Stimulated activated effector memory CD8-positive, alpha-beta T cell treated with anti-CD3 and anti-CD28 coated beads, Interleukin-12 subunit alpha, Interleukin-12 subunit beta, amount 100 ng/mL, for 72 hours (primary cell): ENCODE data around the gene CFAP52.
"Not testable (repeated sequence)": the region's sequence is repeated elsewhere in the genome, so short reads cannot be mapped to it uniquely, and the experiment has no call there.

Source experiments
- ATAC-seq: fragments of 150-1000 bp; cut with Tn5 transposase; 2 replicates; pipeline ENCODE4 v1.10.0; 2021
- DNase-seq, 2 donors: peaks; one replicate each; pipeline ENCODE4 v3.0.0; 2021 to 2022; ENCODE audit warnings: low spot score in 2 of 2
- H3K27ac Mint-ChIP-seq: one replicate; pipeline ENCODE4 v1.8.0; 2022; ENCODE audit warnings: mild to moderate bottlenecking, mixed read lengths
- H3K36me3 Mint-ChIP-seq: one replicate; pipeline ENCODE4 v1.8.0; 2022; ENCODE audit warnings: mild to moderate bottlenecking, mixed read lengths
- H3K4me1 Mint-ChIP-seq: one replicate; pipeline ENCODE4 v1.8.0; 2022; ENCODE audit warnings: mixed read lengths
- H3K4me3 Mint-ChIP-seq: one replicate; pipeline ENCODE4 v1.8.0; 2022; ENCODE audit warnings: mild to moderate bottlenecking, mixed read lengths
- H3K9me3 Mint-ChIP-seq: one replicate; pipeline ENCODE4 v1.8.0; 2022; ENCODE audit warnings: mixed read lengths

The CFAP52 gene

DNA sequence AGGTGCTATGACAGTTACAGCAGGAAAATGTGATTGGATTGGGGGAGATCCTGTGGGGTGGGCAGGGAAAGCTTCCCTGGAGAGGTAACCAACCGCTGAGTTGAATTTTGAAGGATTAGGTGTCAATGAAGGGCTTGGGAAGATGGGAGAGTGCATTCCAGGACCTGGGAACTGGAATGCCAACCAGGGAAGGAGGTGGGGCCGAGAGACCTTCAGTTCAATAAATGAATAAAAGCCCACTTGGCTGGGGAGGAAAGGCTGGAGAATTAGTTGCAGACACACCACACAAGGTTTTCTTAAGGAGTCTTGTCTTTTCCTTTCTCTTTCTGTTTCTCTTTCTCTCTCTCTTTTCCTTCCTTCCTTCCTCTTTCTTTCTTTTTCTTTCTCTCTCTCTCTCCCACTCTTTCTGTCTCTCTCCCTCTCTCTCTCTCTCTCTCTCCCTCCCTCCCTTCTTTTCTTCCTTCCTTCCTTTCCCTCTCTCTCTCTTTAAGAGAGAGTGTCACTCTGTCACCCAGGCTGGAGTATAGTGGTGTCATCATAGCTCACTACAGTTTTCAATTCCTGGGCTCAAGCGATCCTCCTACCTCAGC lies 72.2 kb downstream of the CFAP52 start:
- Mint-ChIP-seq H3K27ac (no peak overlapping the region), H3K4me3 (no peak overlapping the region), H3K36me3 (no peaks in the 10 kb centered on the region), H3K4me1 (peaks cover 7% of the 10 kb centered on the region), H3K9me3 (no peaks in the 10 kb centered on the region)
- no peak for ATAC-seq
- DNase-seq, result no peak

DNA sequence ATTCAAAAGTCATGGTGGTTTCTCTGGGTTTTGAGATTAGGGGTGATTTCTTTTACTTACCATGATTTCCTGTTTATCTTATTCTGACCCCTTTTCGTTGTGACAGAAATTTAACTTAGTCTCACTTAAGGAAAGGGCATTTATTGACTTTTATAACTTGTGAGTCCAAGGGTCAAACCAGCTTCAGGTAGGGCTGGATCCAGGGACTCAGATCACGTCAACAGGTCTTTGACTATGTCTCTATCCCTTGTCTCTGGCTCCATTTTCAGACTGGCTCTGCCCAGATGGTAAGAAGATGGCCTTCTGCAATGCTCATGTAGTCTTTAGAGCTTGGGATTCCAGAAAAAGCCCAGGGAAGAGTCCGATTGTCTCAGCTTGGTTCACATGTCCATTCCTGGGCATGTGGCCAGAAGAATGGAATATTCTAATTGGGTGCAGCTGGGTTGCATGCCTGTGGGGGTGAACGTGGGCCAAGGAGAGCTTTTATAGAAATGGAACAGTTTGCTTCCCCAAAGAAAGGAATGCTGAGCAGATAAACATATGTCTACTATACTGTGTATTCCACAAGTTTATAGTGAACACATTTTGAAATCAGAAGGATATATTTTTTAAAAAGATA lies 82.3 kb downstream of the CFAP52 start:
- H3K4me3 Mint-ChIP-seq, result no peak overlapping the region
- no peaks in the 10 kb centered on the region for H3K9me3 Mint-ChIP-seq
- DNase-seq, result no peak
- no peak overlapping the region for H3K27ac Mint-ChIP-seq
- no peak for ATAC-seq
- H3K36me3 Mint-ChIP-seq, result no peaks in the 10 kb centered on the region
- H3K4me1 Mint-ChIP-seq, result no peaks in the 10 kb centered on the region

DNA sequence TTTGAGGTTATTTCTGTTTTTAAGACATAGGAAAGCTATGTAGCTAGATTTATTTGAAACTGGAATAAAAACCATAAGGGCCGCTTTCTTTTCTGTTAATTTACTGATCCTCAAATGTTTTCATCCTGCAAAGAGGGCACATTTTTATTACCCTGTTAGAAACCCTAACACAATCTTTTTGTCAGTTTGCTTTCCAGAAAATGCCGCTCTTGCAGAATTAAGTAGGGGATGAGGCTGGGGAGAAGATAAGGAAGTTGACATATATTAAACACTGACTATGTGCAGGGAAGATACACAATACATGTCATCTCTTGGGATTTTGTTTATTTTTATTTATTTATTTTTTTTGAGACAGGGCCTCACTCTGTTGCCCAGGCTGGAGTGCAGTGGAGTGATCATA lies 84.6 kb downstream of the CFAP52 start:
- peaks cover 10% of the 10 kb centered on the region for H3K4me1 Mint-ChIP-seq
- DNase-seq (no peak), ATAC-seq (no peak)
- H3K9me3 Mint-ChIP-seq, result peaks cover 2% of the 10 kb centered on the region
- no peaks in the 10 kb centered on the region for H3K36me3 Mint-ChIP-seq
- H3K27ac Mint-ChIP-seq, result no peak overlapping the region
- no peak overlapping the region for H3K4me3 Mint-ChIP-seq

DNA sequence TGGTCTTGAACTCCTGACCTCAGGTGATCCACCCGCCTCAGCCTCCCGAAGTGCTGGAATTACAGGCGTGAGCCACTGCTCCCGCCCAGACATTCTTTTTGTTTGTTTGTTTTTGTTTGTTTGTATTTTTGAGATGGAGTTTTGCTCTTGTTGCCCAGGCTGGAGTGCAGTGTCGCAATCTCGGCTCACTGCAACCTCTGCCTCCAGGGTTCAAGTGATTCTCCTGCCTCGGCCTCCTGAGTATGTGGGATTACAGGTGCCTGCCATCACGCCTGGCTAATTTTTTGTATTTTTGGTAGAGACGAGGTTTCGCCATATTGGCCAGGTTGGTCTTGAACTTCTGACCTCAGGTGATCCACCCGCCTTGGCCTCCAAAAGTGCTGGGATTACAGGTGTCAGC lies 87.1 kb downstream of the CFAP52 start:
- H3K9me3 Mint-ChIP-seq, H3K36me3 Mint-ChIP-seq, ATAC-seq, DNase-seq, H3K27ac Mint-ChIP-seq, H3K4me3 Mint-ChIP-seq: not testable (repeated sequence)
- peaks cover 30% of the 10 kb centered on the region for H3K4me1 Mint-ChIP-seq

DNA sequence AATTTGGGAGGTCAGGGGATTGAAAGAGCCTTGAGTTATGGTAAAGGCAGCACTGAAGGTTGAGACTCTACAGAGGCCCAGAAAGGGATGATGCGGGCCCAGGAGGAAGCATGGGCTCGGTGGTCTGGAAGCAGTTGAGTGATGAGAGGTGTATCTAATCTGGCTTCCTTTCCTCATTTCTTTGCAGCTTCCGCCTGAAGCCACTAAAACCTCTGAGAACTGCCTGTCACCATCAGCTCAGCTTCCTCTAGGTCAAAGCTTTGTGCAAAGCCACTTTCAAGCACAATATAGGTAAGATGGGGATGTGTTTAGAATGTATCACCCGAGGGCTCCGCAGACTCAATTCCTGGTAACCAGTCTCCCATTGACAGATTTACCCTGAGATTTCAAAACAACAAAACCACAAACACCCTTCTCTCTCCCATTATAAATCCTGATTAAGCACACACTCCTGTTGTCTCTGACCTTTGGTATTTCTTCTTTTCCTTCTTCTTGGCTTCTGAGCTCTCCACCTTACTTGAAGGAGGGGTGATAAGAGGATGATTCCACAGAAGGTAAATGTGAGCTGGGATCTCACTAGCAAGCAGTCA lies 90.1 kb downstream of the CFAP52 start:
- peaks cover 2% of the 10 kb centered on the region for H3K9me3 Mint-ChIP-seq
- H3K27ac Mint-ChIP-seq, result no peak overlapping the region
- no peak overlapping the region for H3K4me3 Mint-ChIP-seq
- DNase-seq (no peak), ATAC-seq (peak; percentile 82)
- H3K36me3 Mint-ChIP-seq, result no peaks in the 10 kb centered on the region
- peaks cover 30% of the 10 kb centered on the region for H3K4me1 Mint-ChIP-seq

DNA sequence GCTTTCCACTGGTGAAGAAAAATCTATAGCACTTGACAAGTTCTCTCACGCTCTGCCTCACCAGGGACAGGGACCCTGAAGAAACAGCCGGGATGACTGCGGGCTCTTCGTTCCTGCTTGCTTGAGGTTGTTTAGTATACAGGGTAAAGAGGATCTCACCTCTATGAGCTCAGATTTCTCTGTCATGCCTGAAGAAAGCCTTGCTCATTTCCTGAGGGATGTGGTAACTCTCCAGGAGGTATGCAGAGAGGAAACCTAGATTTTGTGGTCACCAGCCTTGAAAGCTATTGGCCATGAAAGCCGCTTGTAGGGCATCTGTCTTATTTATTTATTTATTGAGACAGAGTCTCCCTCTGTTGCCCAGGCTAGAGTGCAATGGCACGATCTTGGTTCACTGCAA lies 92.1 kb downstream of the CFAP52 start:
- H3K4me1 Mint-ChIP-seq, result peaks cover 30% of the 10 kb centered on the region
- no peaks in the 10 kb centered on the region for H3K36me3 Mint-ChIP-seq
- H3K4me3 Mint-ChIP-seq, result no peak overlapping the region
- H3K9me3 Mint-ChIP-seq, result peaks cover 2% of the 10 kb centered on the region
- no peak for DNase-seq
- H3K27ac Mint-ChIP-seq, result no peak overlapping the region
- ATAC-seq, result no peak

DNA sequence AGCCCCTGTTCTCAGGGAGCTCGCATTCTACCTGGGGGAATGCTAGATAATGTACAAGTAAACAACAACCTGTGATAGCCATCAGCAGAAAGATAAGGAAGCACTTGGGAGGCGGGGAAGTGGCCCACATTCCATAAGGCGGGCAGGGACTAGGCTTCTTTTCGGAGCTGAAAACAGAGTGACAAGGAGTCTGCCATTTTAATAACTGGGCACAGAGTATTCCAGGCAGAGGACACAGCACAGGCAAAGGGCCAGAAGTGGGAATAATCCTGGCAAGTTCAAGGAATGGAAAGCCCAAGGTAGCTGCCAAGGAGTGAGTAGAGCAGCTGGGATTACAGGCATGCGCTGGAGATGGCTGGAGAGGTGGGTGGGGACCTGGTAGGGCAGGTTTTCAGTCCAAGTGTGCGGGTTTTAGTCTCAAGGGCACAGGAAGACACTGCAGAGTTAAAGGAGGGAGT lies 93.1 kb downstream of the CFAP52 start:
- Mint-ChIP-seq H3K4me3 (no peak overlapping the region), H3K27ac (no peak overlapping the region), H3K36me3 (no peaks in the 10 kb centered on the region), H3K9me3 (peaks cover 2% of the 10 kb centered on the region), H3K4me1 (peaks cover 30% of the 10 kb centered on the region)
- ATAC-seq, result no peak
- DNase-seq, result no peak

DNA sequence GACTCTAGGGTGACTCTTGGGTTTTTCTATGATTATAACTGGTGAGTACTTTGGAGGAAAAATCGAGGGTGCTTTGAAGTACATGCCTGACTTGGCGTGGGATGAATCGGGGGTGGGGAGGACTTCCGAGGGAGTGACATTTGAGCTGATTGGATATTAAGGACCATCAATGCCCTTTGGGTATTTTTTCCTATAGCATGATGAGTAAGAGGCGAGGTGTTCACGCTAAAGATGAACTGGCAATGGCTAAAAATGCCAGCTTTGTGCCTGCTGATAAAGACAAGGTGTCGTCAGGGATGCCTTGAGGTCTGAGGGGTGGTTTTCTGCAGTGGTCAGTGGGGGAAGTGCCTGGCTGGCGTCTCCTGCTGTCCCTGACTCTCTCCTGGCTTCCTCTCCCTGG lies 94.2 kb downstream of the CFAP52 start:
- ATAC-seq (no peak), DNase-seq (no peak)
- Mint-ChIP-seq H3K4me1 (peaks cover 24% of the 10 kb centered on the region), H3K36me3 (no peaks in the 10 kb centered on the region), H3K27ac (no peak overlapping the region), H3K9me3 (peaks cover under 1% of the 10 kb centered on the region), H3K4me3 (no peak overlapping the region)

DNA sequence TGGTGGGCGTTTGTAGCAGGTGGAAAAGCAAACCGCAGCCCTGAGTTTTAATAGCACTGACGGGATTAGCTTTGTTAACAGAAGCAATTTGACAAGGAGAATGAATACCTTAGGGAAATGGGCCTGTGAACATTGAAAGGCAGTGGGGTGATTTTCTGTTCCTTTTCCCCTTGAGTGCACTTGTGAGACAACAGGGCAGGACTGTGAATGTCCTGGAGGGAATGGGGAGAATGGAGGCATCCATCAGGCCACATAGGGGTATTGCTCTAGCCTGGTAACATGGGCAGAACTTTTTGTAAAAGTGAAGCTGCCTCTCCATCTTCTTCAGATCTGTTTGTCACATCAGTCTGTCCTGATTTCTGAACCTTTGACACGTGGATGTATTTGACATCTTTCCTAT lies 95.1 kb downstream of the CFAP52 start:
- peaks cover 18% of the 10 kb centered on the region for H3K4me1 Mint-ChIP-seq
- no peak overlapping the region for H3K27ac Mint-ChIP-seq
- no peak for DNase-seq
- no peak overlapping the region for H3K4me3 Mint-ChIP-seq
- H3K9me3 Mint-ChIP-seq, result no peaks in the 10 kb centered on the region
- ATAC-seq, result no peak
- no peaks in the 10 kb centered on the region for H3K36me3 Mint-ChIP-seq

DNA sequence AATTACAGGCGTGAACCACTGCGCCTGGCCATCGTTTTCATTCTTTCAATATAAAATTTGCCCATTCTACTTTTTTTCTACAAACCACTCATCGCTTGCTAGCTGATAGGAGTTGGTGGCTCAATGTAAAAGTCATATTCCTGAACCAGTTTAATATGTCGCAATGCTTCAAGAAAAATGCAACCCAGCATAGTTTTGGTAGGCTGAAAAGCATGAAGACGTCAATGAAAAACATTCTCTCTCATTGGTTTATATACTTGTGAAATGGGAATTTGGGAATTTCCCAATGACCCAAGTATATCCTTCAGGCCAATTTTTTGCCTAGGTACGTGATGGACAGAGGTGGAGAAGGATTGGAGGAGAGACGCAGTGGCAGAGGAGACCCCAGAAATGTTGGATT lies 95.8 kb downstream of the CFAP52 start:
- ATAC-seq (no peak), DNase-seq (no peak)
- H3K36me3 Mint-ChIP-seq, result no peaks in the 10 kb centered on the region
- H3K4me1 Mint-ChIP-seq, result peaks cover 18% of the 10 kb centered on the region
- H3K9me3 Mint-ChIP-seq, result no peaks in the 10 kb centered on the region
- H3K27ac Mint-ChIP-seq, result no peak overlapping the region
- no peak overlapping the region for H3K4me3 Mint-ChIP-seq

DNA sequence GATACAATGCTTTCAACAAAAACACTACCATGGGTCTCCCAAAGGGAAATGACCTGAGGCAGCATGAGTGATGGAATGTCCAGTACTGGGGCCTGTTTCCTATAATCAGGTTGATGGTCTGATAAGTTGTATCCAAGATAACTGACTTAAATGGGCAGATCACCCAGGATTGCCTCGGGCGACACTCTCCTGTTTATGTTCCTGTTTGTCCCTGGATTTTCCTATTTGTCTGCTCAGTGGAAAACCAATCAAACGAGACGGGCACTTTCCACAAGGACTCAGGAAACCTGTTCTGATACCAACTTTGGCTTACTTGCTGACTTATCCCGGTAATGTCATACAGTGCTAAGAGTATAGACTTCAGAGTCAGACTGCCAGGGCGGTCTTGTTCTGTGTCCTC lies 96.2 kb downstream of the CFAP52 start:
- Mint-ChIP-seq H3K27ac (no peak overlapping the region), H3K9me3 (no peaks in the 10 kb centered on the region), H3K4me1 (peaks cover 15% of the 10 kb centered on the region), H3K4me3 (no peak overlapping the region), H3K36me3 (no peaks in the 10 kb centered on the region)
- ATAC-seq (no peak), DNase-seq (no peak)

DNA sequence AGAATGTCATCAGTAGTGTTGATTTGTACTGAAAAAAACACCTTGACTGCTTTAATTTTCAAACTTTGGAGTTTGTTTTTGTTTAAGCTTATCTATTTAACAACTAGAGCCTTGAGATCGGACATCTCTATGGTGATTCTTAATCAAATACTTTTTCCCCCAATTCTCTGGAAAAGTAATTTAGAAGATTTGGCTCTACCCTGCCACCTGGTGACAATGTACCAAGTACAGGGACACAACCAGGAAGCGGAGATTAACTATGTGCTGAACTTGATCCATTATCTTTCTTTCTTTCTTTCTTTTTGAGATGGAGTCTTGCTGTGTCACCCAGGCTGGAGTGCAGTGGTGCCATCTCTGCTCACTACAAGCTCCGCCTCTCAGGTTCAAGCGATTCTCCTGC lies 99.6 kb downstream of the CFAP52 start:
- Mint-ChIP-seq H3K4me3 (no peak overlapping the region), H3K27ac (no peak overlapping the region), H3K9me3 (no peaks in the 10 kb centered on the region), H3K4me1 (peaks cover 12% of the 10 kb centered on the region), H3K36me3 (no peaks in the 10 kb centered on the region)
- DNase-seq, result no peak
- ATAC-seq, result no peak

DNA sequence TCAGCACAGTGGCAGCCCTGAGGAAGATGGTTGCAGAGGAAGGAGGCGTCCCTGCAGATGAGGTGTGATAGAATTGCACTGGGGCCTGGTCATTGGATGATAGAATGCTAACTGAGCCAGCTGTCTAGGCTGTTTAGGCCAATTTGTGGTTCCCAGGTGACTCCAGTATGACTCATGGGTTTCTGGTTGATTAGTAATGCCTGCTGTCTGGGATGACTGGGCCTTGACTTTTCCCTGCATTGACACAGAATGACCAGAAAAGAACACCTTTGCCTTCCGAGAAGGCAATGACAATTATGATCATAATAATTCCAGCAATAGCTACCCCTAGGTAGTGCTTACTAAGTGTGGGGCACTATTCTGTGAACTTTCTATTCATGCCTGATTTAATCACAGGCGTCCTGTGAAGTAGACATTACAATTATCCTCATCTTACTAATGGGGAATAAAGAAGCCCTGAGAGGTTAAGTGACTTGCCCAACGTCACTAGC lies 100.4 kb downstream of the CFAP52 start:
- peak; percentile 93 for ATAC-seq

DNA sequence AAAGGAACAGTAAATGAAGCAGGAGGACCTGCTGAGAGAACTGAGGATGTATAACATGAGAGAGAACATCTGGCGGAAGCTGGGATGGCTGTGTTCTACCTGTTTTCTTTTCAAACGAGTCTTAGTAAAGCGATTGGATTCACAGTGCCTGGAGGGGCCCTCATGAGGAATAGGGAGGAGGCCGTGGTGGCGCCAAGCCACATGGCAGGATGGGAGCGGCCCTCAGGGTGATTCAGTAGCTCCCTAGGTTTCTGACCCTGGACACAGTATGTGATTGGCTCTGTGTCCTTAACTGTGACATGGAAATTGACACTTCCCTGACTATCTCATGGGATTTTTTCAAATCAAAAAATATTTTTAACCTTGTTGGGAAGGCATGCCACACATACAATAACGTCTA lies 101.0 kb downstream of the CFAP52 start:
- H3K4me3 Mint-ChIP-seq, result no peak overlapping the region
- no peak for DNase-seq
- H3K36me3 Mint-ChIP-seq, result no peaks in the 10 kb centered on the region
- ATAC-seq, result no peak
- peaks cover 12% of the 10 kb centered on the region for H3K4me1 Mint-ChIP-seq
- H3K9me3 Mint-ChIP-seq, result no peaks in the 10 kb centered on the region
- H3K27ac Mint-ChIP-seq, result no peak overlapping the region

More for the DNA sequence above, 100.4 kb downstream of the CFAP52 start:
- Mint-ChIP-seq H3K27ac (no peak overlapping the region), H3K4me1 (peaks cover 12% of the 10 kb centered on the region), H3K4me3 (no peak overlapping the region), H3K36me3 (no peaks in the 10 kb centered on the region), H3K9me3 (no peaks in the 10 kb centered on the region)
- peak in 1 of 2 donors; percentile 60 for DNase-seq

DNA sequence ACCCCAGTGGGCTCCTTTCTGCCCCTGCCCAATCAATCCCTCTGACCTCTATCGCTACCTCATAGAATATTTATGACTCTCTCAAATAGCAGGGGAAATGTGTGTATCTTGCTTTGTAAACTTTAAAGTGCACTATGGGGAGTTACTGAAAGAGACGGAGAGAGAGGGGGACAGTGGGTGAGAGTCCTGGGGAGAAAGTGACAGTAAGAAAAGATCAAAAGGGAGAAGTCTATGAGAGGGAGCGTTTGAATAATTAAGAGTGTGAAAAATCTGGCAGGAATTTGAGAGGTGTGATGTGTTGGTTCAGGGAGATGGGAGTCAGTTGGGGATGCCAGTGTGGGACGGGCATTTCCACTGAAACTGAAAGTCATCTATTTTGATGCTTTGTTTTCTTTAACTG lies 101.5 kb downstream of the CFAP52 start:
- DNase-seq (no peak), ATAC-seq (no peak)
- Mint-ChIP-seq H3K27ac (no peak overlapping the region), H3K4me1 (peaks cover 12% of the 10 kb centered on the region), H3K9me3 (no peaks in the 10 kb centered on the region), H3K36me3 (no peaks in the 10 kb centered on the region), H3K4me3 (no peak overlapping the region)

DNA sequence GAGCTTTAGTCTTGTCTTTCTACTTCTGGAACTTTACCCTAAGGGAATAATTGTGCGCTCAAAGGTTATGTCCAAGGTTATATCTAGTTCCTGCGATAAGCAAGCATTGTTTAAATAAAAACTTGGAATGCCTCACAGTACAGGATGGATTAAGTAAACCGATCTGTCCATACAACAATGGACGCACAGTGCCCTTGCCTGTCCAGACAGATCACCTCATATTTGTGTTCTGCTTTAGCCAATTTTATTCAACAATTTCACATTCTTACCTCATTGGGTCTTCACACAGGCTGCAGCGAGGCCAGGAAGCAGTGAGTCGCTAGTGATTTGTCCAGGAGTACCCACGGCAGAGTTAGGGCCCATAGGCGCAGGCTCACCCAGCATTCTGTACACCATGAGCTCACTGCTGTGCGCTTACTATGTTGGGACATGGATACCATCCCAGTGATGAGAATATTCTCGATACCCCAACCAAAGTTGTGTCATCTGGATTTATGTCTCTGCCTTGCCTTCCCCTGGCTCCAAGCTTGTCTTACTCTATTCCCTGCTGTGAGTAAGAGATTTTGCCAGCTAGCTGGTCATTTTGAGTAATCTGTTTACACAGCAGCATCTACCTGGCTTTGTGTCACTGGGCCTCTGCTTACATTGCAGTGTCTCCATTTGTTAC lies 108.6 kb downstream of the CFAP52 start:
- H3K9me3 Mint-ChIP-seq, result peaks cover 3% of the 10 kb centered on the region
- DNase-seq (no peak), ATAC-seq (no peak)
- no peaks in the 10 kb centered on the region for H3K4me1 Mint-ChIP-seq
- no peak overlapping the region for H3K4me3 Mint-ChIP-seq
- H3K27ac Mint-ChIP-seq, result no peak overlapping the region
- H3K36me3 Mint-ChIP-seq, result no peaks in the 10 kb centered on the region
